ENCODE data around the gene ECT2L. TPM values are rescaled to one million over a fixed set of nuclear protein-coding genes. Genes with fewer than 3 reads are reported as not detected.

The ECT2L gene
- total and polyA plus RNA-seq, 2 experiments from 2014 or later: 0.03 to 0.15 TPM

GRCh38 chr6:138909975-138910374 lies 114.1 kb downstream of the ECT2L start:
- no peak overlapping the region for H3K27ac Mint-ChIP-seq
- TF ChIP-seq, protein P1, sequence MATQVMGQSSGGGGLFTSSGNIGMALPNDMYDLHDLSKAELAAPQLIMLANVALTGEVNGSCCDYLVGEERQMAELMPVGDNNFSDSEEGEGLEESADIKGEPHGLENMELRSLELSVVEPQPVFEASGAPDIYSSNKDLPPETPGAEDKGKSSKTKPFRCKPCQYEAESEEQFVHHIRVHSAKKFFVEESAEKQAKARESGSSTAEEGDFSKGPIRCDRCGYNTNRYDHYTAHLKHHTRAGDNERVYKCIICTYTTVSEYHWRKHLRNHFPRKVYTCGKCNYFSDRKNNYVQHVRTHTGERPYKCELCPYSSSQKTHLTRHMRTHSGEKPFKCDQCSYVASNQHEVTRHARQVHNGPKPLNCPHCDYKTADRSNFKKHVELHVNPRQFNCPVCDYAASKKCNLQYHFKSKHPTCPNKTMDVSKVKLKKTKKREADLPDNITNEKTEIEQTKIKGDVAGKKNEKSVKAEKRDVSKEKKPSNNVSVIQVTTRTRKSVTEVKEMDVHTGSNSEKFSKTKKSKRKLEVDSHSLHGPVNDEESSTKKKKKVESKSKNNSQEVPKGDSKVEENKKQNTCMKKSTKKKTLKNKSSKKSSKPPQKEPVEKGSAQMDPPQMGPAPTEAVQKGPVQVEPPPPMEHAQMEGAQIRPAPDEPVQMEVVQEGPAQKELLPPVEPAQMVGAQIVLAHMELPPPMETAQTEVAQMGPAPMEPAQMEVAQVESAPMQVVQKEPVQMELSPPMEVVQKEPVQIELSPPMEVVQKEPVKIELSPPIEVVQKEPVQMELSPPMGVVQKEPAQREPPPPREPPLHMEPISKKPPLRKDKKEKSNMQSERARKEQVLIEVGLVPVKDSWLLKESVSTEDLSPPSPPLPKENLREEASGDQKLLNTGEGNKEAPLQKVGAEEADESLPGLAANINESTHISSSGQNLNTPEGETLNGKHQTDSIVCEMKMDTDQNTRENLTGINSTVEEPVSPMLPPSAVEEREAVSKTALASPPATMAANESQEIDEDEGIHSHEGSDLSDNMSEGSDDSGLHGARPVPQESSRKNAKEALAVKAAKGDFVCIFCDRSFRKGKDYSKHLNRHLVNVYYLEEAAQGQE (IDR thresholded peaks at IDR 0.05; ENCODE audit: unreplicated experiment): no peak
- TF ChIP-seq ZNF114 (CRISPR knock-in tag; IDR thresholded peaks at IDR 0.05): no peak
- TF ChIP-seq ZNF331 (CRISPR knock-in tag; IDR thresholded peaks at IDR 0.05; ENCODE audit: low read depth): no peak
- TF ChIP-seq ETS1 (IDR thresholded peaks at IDR 0.05): no peak
- no peak for TF ChIP-seq JUNB (IDR thresholded peaks at IDR 0.05; ENCODE audit: unreplicated experiment)
- TF ChIP-seq EZH2phosphoT487 (IDR thresholded peaks at IDR 0.05; ENCODE audit: unreplicated experiment): no peak
- TF ChIP-seq EZH2 (IDR thresholded peaks at IDR 0.05; ENCODE audit: low read depth, unreplicated experiment): no peak
- TF ChIP-seq POLR2AphosphoS5 (IDR thresholded peaks at IDR 0.05; ENCODE audit: low read depth): no peak
- no peak for TF ChIP-seq NANOG (IDR thresholded peaks at IDR 0.05; ENCODE audit: borderline replicate concordance)
- no peak for TF ChIP-seq CREB1 (CRISPR knock-in tag; IDR thresholded peaks at IDR 0.05; ENCODE audit: low read depth)
- TF ChIP-seq, protein P2, sequence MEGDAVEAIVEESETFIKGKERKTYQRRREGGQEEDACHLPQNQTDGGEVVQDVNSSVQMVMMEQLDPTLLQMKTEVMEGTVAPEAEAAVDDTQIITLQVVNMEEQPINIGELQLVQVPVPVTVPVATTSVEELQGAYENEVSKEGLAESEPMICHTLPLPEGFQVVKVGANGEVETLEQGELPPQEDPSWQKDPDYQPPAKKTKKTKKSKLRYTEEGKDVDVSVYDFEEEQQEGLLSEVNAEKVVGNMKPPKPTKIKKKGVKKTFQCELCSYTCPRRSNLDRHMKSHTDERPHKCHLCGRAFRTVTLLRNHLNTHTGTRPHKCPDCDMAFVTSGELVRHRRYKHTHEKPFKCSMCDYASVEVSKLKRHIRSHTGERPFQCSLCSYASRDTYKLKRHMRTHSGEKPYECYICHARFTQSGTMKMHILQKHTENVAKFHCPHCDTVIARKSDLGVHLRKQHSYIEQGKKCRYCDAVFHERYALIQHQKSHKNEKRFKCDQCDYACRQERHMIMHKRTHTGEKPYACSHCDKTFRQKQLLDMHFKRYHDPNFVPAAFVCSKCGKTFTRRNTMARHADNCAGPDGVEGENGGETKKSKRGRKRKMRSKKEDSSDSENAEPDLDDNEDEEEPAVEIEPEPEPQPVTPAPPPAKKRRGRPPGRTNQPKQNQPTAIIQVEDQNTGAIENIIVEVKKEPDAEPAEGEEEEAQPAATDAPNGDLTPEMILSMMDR (conservative IDR thresholded peaks at IDR 0.05; ENCODE audit: low read depth in 2 of 2): no peak
- TF ChIP-seq ZNF462 (CRISPR knock-in tag; IDR thresholded peaks at IDR 0.05): no peak
- no peak for TF ChIP-seq STAT1 (IDR thresholded peaks at IDR 0.05; ENCODE audit: unreplicated experiment)
- no peak overlapping the region for H3K4me3 Mint-ChIP-seq

More at GRCh38 chr6:138909975-138910374, 114.1 kb downstream of the ECT2L start:
- peaks cover 31% of the 10 kb centered on the region for H3K36me3 ChIP-seq (ENCODE audit: insufficient read depth)
- H3K27me3 ChIP-seq (ENCODE audit: insufficient read depth): no peaks in the 10 kb centered on the region
- H3K9me3 Mint-ChIP-seq: no peaks in the 10 kb centered on the region; the same call in 2 of the 3 replicates
- H3K36me3 Mint-ChIP-seq (ENCODE audit: low read depth): peaks cover 70% of the 10 kb centered on the region
- no peaks in the 10 kb centered on the region for H3K4me1 Mint-ChIP-seq
- no peaks in the 10 kb centered on the region for H3K9me2 ChIP-seq (ENCODE audit: insufficient read depth)
- no peak overlapping the region for H2AFZ ChIP-seq
- no peaks in the 10 kb centered on the region for H4K20me1 ChIP-seq (replicated peaks; ENCODE audit: insufficient read depth)
- no peak for ATAC-seq
- no peak overlapping the region for H3K4me3 ChIP-seq
- H3K4me2 ChIP-seq: no peak overlapping the region
- H3F3A ChIP-seq (replicated peaks; ENCODE audit: low read depth): no peaks in the 10 kb centered on the region
- no peak for DNase-seq (ENCODE audit: low spot score)
- H3K27me3 Mint-ChIP-seq (ENCODE audit: insufficient read depth, low read depth, poor library complexity): no peaks in the 10 kb centered on the region
- H3K4me1 ChIP-seq (ENCODE audit: insufficient read depth): no peaks in the 10 kb centered on the region
- H3K79me2 ChIP-seq (replicated peaks; ENCODE audit: insufficient read depth): no peaks in the 10 kb centered on the region
- no peak overlapping the region for H3K27ac ChIP-seq (ENCODE audit: low read depth)
